ENCODE results near the gene FXYD5.
"Not testable (repeated sequence)": the region's sequence is repeated elsewhere in the genome, so short reads cannot be mapped to it uniquely, and the experiment has no call there.

The FXYD5 gene

DNA sequence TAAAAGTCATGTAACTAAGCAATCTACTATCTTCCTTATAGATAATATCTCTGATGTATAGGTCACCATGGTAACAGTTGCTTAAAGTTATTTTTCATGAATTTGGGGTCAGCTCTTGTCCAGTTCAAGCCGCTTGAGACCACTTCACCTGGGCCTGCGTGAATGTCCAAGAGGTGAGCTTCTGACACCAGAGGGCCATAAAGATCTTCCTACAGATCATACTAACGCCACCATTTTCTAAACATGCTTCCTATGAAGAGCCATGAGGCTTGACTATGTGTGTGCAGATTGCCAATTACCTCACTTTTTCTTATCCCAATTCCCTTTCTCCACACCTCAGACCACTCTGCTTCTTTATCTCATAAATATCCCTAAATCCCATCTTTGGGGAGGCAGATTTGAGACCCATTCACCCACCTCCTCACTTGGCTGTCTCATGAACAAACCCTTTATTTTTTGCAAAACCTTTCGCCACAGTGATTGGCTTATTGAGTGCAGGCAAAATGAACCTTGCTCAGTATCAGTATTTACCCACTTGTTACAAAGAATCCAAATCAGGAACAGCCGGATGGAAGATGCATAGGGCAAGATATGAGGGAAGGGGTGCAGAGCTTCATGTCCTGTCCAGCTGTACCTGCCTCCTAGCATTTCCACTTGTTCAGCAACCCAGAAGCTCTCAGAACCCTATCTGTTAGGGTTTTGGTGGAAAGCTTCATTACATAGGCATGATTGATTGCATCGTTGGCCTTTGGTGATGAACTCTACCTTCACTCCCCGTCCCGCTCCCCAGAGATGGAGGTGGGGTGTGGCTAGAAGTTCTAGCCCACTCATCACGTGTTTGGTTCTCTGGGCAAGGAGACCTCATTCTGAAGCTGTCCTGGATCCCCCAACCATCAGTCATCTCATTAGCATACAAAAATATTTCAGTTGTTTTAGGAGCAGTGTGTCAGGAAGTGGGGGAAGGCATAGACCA lies 39.8 kb downstream of the FXYD5 start:
- no peak for DNase-seq

DNA sequence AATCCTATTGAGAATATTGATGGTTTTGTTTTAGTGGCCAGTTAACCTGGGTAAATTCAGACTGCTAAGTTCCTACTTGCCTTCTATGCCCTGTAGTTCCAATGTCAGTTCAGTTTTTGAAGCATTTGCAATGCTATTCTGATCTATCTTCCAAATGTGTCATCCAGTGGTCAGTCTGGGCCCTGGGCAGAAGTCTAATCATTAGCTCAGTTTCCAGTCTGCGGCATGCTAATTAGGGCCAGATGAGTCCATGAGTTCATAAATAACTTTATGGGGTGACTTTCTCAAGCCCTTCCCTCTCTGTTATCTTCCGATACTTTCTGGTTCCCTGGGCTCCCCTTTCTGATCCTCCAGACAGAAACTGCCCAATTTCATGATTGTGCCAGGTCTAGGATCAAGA lies 41.3 kb downstream of the FXYD5 start:
- DNase-seq, result no peak

DNA sequence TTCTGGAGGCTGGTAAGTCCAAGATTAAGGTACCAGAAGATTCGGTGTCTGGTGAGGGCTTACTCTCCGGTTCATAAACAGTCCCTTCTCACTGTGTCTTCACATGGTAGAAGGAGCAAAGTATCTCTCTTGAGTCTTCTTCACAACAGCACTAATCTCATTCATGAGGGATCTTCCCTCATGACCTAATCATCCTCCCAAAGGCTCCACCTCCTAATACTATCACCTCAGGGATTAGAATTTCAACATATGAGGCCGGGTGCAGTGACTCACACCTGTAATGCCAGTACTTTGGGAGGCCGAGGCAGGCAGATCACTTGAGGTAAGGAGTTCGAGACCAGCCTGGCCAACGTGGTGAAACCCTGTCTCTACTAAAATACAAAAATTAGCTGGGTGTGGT lies 42.3 kb downstream of the FXYD5 start:
- not testable (repeated sequence) for DNase-seq

DNA sequence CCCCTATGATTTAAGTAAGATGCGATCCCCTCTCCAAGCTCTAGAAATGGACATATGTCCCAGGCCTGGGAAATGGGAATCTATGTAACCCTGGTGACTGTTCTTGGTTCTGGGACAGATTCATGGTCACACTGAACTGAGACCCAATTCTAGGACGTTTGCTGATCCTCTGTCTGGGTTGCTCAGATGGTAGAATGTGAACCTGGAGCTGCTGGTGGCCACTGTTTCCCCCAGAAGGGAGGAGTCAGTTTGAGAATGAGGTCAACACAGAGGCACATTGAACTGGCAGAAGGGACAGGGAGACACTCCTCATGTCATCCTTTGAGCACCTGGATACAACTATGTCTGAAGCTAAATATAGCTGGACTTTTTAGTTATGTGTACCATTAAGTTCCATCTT lies 44.9 kb downstream of the FXYD5 start:
- no peak for DNase-seq

DNA sequence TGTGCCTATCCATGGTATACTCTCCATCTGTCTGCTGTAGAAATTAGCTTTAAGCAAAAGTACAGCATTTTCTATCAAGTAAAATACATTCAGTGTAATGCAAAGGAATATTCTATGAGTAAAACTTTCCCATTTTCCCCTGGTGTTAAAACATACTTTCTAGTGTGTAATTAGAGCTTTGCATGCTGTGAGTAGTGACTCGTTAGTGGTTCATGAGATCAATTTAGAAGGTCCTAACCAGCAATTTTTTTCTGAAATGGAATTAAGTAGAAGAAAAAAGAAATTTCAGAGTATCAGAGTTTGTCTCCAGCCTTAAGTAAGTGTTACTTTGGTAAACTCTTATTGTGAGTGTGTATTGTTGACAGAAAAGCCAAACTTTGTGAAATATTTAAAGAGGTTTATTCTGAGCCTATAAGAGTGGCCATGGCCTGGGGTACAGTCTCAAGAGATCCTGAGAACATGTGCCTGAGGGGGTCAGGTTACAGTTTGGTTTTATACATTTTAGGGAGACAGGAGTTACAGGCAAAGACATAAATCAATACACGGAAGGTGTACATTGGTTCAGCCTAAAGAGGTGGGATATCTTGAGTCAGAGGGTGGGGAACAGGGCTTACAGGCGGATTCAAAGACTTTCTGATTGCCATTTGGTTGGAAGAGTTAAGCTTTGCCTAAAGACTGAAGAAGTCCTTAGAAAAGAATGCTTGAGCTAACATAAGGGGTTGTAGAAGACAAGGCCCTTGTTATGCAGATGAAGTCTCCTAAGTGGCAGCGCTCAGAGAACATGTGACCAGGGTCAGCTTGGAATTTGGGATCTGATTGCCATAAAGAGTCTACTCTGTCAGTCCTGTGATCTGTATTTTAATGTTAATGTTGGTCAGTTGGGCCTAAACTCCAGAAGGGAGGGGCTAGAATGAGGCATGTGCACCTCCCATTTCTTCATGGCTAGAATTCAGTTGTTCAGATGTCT lies 48.5 kb downstream of the FXYD5 start:
- no peak for DNase-seq

DNA sequence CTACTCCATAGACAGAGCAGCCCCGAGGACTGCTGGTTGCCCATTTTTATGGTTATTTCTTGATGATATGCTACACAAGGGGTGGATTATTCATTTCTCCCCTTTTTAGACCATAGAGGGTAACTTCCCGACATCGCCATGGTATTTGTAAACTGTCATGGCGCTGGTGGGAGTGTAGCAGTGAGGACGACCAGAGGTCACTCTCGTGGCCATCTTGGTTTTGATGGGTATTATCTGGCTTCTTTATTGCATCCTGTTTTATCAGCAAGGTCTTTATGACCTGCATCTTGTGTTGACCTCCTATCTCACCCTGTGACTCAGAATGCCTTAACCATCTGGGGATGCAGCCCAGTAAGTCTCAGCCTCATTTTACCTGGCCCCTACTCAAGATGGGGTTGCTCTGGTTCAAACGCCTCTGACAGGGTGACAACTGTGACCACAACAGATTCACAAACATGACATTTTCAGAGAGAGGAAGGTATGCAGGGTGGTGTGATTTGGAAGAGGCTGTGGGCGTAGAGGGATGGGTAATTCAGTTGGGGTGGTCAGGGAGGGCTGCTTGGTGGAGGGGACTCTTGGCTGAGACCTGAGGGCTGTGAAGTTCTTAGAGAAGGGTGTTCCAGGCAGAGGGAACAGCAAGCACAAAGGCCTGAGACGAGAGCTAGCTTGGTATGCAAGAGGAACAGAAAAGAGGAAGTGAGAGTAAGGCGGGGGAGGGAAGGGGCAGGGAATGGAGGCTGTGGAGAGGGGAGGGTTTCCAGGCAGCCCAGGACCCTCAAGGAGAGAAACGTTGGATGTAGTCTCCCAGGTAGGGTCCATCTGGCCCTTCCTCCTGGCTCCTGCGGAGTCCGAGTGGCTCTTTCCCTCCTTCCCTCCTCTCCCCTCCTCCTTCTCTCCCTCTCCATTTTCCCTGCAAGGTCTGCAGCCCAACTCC lies 50.5 kb downstream of the FXYD5 start:
- DNase-seq, result no peak

DNA sequence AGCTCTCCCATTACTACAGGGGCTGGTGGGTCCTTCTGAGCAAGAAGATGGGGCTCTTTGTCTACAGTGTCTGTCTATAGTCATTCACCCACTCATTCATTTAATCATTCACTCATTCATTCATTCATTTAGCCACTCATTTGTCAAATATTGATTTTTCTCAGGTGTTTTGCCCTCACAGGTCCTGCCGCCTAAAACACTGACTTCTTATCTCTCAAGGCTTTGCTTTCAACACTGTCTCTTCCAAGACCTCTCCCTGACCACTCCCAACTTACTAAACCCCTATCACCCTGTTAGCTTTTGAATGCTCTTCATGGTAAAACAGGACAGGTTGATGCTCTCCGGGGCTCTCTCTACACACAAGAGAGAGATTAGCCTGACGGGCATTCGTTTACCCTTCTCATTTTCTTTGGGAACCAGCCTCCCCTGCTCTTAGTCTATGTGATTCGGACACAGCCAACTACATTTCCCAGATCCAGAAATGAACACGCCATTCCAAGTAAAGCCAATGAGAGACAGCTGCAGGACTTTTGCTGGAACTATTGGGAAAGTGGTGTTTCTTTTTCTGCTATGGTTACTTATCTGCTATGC lies 51.3 kb downstream of the FXYD5 start:
- no peak for DNase-seq

DNA sequence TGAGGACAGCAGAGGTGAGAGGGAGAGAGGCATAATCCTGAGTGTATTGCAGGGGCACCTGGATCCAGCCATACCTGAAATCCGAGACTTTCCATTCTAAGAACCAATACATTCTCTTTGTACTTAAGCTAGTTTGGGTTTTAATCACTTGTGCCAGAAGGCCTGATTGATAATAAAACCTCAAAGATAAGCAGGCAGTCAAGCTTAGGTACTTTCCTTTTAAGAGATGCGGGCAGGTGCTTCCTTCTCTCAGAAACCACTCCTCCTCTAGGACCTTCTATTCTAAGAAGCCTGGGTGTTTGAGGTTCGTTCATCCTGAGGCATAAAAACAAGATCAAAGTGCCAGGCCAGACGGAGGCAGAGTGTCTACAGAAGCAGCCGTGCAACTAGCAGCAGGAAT lies 51.8 kb downstream of the FXYD5 start:
- peak; percentile 51 for DNase-seq

DNA sequence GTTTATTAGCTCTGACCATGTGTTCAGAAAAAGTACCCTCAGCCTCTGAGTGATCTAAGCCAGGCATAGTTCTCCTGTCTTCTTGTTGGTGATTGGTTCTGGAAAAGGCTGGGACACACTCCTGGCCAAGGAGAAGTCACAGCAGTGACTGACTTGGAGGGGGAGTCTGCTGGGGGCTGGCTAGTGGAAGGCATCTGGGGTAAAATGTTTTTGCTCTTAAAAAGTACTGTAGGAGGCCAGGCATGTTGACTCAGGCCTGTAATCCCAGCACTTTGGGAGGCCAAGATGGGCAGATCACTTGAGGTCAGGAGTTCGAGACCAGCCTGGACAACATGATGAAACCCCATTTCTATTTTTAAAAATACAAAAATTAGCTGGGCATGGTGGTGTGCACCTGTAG lies 52.3 kb downstream of the FXYD5 start:
- no peak for DNase-seq

DNA sequence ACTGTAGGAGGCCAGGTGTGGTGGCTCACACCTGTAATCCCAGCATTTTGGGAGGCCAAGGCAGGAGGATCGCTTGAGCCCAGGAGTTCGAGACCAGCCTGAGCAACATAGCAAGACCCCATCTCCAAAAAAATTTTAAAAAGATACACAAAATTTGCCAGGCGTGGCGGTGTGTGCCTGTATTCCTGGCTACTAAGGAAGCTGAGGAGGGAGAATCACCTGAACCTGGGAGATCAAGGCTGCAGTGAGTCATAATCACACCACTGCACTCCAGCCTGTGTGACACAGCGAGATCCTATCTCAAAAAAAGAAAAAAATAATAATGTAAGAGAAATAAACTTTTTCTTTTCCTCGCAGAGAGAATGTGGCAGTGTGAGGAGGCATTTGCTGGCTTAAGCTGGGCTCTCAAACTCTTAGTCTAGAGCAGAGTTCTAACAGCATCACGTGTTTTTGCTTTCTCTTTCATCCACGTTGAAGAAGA lies 52.9 kb downstream of the FXYD5 start:
- DNase-seq, result peak; percentile 12

DNA sequence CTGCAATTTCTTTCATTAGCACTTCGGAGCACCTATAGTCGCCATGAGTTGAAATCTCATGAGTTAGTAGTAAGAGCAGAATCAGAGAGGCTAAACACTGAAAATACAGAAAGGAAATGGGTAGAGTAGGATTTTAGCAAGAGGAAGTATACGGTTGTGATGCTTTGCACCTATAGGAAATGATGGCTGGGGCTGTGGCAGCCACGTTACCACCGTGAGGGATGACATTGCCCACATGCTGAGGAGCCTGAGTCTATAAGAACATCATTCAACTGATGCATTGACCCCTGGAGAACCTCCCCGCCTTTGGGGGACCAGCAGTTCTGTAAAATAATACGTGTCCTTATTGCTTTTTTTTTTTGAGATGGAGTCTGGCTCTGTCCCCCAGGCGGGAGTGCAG lies 53.6 kb downstream of the FXYD5 start:
- DNase-seq, result no peak

DNA sequence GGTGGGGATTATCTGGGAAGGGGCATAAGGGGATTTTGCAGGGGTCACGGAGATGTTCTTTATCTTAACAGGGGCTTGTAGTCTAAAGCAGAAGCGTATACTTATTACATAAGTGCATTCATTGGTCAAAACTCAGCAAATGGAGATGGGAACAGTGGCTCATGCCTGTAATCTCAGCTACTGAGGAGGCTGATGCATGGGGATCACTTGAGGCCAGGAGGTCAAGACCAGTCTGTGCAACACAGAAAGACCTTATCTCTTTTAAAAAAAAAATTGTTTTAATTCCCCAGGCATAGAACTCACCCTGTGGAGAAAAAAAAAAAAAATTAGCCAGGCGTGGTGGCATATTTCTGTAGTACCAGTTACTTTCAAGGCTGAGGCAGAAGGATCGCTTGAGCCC lies 55.1 kb downstream of the FXYD5 start:
- DNase-seq, result no peak

DNA sequence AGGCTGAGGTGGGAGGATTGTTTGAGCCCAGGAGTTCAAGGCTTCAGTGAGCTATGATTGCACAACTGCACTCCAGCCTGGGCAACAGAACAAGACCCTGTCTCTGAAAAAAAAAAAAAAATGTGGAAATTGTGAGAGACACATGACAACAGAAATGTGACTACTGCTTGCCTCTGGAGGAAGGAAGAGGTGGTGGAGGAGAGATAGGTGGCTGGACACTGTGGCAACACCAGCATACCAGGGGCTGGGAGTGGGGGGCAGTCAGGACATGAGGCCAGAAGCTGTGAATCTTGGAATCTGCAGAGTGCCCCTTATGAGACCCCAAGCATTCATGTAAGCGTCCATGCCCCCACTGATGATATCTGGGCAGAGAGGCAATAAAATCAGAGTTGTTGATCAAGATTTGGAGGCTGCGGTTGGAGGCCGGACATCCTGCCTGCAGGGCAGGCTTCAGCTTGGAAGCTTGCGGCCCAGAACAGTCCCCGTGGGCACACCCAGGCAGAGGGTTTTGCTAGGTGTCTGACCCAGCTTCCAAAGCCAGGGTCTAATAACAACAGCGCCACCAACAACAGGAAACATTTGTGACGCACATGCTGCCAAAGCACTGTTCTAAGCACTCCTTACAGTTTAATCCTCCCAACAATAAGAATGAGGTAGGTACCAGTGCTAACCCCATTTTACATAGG lies 57.2 kb downstream of the FXYD5 start:
- peak; percentile 83 for DNase-seq

DNA sequence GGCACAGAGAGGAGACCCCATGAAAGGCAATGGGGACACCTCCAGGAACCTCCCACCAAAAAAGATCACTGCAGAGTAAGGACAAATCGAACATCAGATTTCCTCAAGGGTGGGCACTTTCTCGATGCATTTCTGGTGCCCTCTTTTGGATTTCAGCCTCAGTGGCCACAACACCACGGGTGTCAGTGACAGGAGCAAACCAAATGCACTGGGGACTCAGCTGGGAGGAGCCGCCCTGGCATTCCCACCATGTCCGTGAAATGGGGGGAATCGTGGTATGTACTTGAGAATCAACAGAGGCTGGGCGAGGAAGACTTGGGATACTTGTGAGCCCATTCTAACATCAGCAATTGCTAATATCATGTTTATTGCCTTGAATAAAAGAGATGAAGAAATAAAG lies 57.7 kb downstream of the FXYD5 start:
- peak; percentile 8 for DNase-seq

DNA sequence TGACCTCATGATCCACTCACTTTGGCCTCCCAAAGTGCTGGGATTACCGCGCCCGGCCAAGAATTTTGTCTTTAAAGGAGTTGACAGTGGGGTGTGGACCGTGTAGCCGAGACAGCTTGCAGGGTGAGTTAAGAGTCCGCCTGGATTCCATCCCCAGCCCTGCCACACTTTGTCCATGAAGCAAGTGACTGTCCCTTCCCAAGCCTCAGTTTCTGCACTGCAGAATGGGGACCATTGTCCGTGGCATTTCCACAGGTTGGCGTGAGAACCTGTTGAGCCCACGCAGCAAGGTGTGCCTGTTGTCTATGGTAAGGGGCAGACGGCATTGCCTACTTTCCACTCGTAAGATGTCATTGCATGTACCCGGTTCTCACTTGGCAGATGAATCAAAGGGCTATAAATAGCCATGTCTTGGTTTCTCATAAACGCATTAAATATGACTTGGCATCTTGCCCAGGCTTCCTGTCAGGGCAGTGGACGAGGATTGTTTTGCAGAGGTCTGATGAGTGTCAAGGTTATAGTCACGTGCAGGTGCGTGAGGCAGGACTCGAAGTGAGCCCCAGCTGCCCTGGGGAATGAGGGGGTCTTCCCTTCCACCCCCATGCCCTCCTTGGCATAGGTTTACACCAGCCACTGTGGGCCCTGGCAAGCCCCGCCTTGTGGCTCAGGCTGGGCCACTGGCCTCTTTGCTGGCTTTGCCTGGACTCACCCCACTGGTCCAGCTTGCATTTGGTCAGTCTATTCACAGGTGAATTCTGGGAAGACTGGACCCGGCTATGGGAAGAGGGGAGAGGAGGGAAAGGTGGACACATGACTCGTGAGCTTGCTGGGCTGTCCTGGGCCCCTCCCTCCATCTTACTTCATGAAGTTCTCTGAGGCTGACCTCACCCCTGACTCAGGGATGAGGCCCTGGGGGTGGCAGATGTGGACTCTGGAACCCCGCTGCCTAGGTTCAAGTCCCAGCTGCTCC lies 59.4 kb downstream of the FXYD5 start:
- DNase-seq, result peak; percentile 79

DNA sequence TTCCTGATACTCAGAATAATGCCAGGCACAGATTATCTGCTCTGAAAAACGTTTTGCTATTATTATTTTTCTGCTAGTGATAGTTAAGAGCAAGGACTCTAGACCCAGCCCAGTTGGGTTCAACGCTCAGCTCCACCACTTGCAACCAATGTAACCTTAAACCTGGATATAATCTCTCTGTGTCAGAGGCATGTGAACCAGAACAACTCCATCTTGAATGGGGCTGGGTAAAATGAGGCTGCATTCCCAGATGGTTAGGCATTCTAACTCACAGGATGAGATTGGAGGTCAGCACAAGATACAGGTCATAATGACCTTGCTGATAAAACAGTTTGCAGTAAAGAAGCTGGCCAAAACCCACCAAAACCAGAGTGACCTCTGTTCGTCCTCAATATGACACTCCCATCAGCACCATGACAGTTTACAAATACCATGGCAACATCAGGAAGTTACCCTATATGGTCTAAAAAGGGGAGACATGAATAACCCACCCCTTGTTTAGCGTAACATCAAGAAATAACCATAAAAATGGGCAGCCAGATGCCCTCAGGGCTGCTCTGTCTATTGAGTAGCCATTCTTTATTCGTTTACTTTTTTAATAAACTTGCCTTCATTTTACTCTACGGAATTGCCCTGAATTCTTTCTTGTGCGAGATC lies 60.4 kb downstream of the FXYD5 start:
- DNase-seq, result no peak

DNA sequence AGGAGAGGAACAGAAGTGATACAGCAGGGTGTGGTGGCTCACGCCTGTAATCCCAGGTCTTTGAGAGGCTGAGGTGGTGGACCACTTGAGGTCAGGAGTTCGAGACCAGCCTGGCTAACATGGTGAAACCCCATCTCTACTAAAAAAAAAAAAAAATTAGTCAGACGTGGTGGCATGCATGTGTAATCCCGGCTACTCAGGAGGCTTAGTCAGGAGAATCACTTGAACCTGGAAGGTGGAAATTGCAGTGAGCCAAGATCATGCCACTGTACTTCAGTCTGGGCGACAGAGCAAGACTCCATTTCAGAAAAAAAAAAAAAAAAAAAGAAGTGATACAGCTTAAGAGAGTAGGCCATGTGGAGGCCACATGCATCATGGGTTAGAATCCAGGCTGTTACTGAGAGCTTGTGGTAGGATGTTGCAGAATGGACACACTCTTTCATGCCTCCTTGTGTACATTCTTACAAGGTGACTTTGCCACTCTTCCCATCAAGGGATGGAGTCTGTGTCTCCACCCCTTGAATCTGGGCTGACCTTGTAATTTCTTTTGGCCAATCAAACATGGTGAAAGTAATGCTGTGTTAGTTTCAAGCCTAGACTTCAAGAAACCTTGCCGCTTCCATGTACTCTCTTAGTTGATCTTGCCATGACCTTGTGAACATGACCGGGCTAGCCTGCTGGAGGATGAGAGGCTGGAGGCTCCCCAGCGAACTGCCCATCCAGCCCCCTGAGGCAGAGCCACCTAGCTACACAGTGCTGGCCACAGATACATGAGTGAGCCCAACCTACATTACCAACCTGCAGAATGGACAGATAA lies 61.7 kb downstream of the FXYD5 start:
- DNase-seq, result no peak

DNA sequence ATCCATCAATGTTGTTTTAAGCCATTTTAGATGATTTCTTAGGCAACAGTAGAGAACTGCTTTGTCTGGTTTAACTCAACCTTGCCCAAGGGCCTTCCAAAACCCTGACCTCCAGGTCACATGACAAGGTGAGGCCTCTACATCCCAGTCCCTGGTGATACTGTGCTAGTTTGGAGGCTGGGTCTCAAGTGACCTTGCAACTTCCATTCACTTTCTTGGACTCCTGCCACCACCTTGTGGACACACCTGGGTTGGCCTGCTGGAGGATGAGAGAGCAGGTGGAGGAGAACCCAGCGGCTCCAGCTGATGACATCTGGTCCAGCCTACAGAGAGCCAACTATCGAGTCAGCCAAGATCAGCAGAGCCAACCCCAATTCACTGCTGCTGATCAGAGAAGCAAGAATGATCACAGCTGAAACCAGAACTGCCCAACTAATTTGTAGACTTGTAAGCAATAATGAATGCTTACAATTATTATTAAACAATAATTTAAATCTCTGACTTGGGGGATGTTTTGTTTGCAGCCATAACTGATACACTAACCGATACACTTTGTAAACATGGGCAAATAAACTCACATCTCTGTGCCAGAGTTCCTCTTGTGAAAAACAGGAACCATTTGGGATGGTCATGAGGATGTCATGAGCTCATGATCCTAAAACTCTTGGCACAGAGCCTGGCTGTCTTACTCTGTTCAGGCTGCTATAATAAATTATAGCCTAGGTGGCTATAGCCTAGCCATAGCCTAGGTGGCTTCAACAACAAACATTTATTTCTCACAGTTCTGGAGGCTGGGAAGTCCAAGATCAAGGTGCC lies 62.5 kb downstream of the FXYD5 start:
- DNase-seq, result peak; percentile 37
